BLaER1 treated with 17β-estradiol and CSF1 and Interleukin-3, amounts not matched to agents 10 nM and 100 nM (cell line): Measurements from ENCODE around the gene PTTG2.
A peak's percentile ranks its signal among the peaks of the same experiment; 100 is the strongest.

Experiments
- H3K27ac ChIP-seq, 11 experiments: shearing (Covaris generic); formaldehyde crosslinking; 2 replicates each; pipeline ENCODE4 v1.8.1; 2022
- H3K27me3 ChIP-seq, 11 experiments: shearing (Covaris generic); formaldehyde crosslinking; 2 replicates each; pipeline ENCODE4 v1.8.1; 2022
- H3K36me3 ChIP-seq, 11 experiments: shearing (Covaris generic); formaldehyde crosslinking; 2 replicates each; pipeline ENCODE4 v1.8.1; 2022
- H3K4me1 ChIP-seq, 10 experiments: shearing (Covaris generic); formaldehyde crosslinking; 2 replicates each; pipeline ENCODE4 v1.8.1; 2022
- H3K4me2 ChIP-seq, 11 experiments: shearing (Covaris generic); formaldehyde crosslinking; 2 replicates each; pipeline ENCODE4 v1.8.1; 2022
- H3K4me3 ChIP-seq, 10 experiments: shearing (Covaris generic); formaldehyde crosslinking; 2 replicates each; pipeline ENCODE4 v1.8.1; 2022
- H3K9ac ChIP-seq, 11 experiments: shearing (Covaris generic); formaldehyde crosslinking; 2 replicates each; pipeline ENCODE4 v1.8.1; 2022
- H3K9me3 ChIP-seq, 11 experiments: shearing (Covaris generic); formaldehyde crosslinking; replicated peaks in 1 of 11; 2 replicates each; pipeline ENCODE4 v1.8.1; 2022
- H4K20me1 ChIP-seq, 11 experiments: shearing (Covaris generic); formaldehyde crosslinking; 2 replicates each; pipeline ENCODE4 v1.8.1; 2022
- Cebpa-rat ChIP-seq, 11 experiments: shearing (Covaris generic); IDR thresholded peaks; 2 replicates each; pipeline ENCODE4 v1.8.1; 2022

The PTTG2 gene

GRCh38 chr4:37985730-37986275 is 25.6 kb downstream of the PTTG2 start:
- peaks cover 0 to 38% (median 19%) of the 10 kb centered on the region in 11 experiments; a peak in 14 of 22 replicates for H3K36me3 ChIP-seq
- H3K4me2 ChIP-seq, result no peak overlapping the region
- no peaks in the 10 kb centered on the region for H3K27me3 ChIP-seq
- H3K4me3 ChIP-seq, result no peak overlapping the region
- no peaks in the 10 kb centered on the region for H3K9me3 ChIP-seq
- peaks cover 10 to 36% (median 23%) of the 10 kb centered on the region in 11 experiments; a peak in 17 of 22 replicates for H4K20me1 ChIP-seq
- H3K4me1 ChIP-seq, result peaks cover 29 to 81% (median 43%) of the 10 kb centered on the region in 10 experiments
- no peak overlapping the region for H3K9ac ChIP-seq
- H3K27ac ChIP-seq, result no peak overlapping the region
- no peak for TF ChIP-seq Cebpa-rat (IDR thresholded peaks at IDR 0.05)

GRCh38 chr4:37988670-37989069 is 28.5 kb downstream of the PTTG2 start:
- H3K27ac ChIP-seq, result peak overlapping the region in 10 of 11 experiments; percentile 70 to 89 (median 80); a peak in 18 of 22 replicates
- H3K27me3 ChIP-seq, result no peaks in the 10 kb centered on the region
- peaks cover 0 to 34% (median 11%) of the 10 kb centered on the region in 11 experiments; a peak in 12 of 22 replicates for H3K36me3 ChIP-seq

GRCh38 chr4:37989398-37990260 is 29.4 kb downstream of the PTTG2 start:
- peaks cover 0 to 12% (median 0%) of the 10 kb centered on the region in 11 experiments; a peak in 5 of 22 replicates for H4K20me1 ChIP-seq
- no peak for TF ChIP-seq Cebpa-rat (IDR thresholded peaks at IDR 0.05)
- H3K4me1 ChIP-seq, result peaks cover 54 to 82% (median 62%) of the 10 kb centered on the region in 10 experiments
- H3K4me2 ChIP-seq, result peak overlapping the region; percentile 69 to 91 (median 74)
- H3K36me3 ChIP-seq, result peaks cover 0 to 26% (median 12%) of the 10 kb centered on the region in 11 experiments; a peak in 12 of 22 replicates
- no peaks in the 10 kb centered on the region for H3K27me3 ChIP-seq
- H3K4me3 ChIP-seq, result peak overlapping the region in 4 of 10 experiments; percentile 6 to 39 (median 18); a peak in 4 of 20 replicates
- H3K9me3 ChIP-seq, result peaks cover 0 to 5% (median 0%) of the 10 kb centered on the region in 11 experiments; a peak in 2 of 22 replicates
- H3K27ac ChIP-seq, result peak overlapping the region; percentile 53 to 89 (median 78)
- H3K9ac ChIP-seq, result peak overlapping the region; percentile 45 to 75 (median 59); a peak in 20 of 22 replicates

More at GRCh38 chr4:37988670-37989069, 28.5 kb downstream of the PTTG2 start:
- no peak for TF ChIP-seq Cebpa-rat (IDR thresholded peaks at IDR 0.05)
- peaks cover 46 to 77% (median 54%) of the 10 kb centered on the region in 10 experiments for H3K4me1 ChIP-seq
- H4K20me1 ChIP-seq, result peaks cover 0 to 8% (median 0%) of the 10 kb centered on the region in 11 experiments; a peak in 5 of 22 replicates
- peaks cover 0 to 5% (median 0%) of the 10 kb centered on the region in 11 experiments; a peak in 2 of 22 replicates for H3K9me3 ChIP-seq
- peak overlapping the region; percentile 69 to 91 (median 74); a peak in 19 of 22 replicates for H3K4me2 ChIP-seq
- H3K4me3 ChIP-seq, result no peak overlapping the region
- peak overlapping the region in 2 of 11 experiments; percentile 69 to 75; a peak in 4 of 22 replicates for H3K9ac ChIP-seq

- Histone ChIP-seq H3K9ac (peak overlapping the region in 10 of 11 experiments; percentile 45 to 75 (median 60); a peak in 17 of 22 replicates), H3K4me3 (peak overlapping the region in 1 of 10 experiments; percentile 39; a peak in 1 of 20 replicates), H3K4me1 (peaks cover 59 to 86% (median 69%) of the 10 kb centered on the region in 10 experiments), H3K27me3 (no peaks in the 10 kb centered on the region), H3K4me2 (peak overlapping the region; percentile 69 to 91 (median 74)), H3K9me3 (peaks cover 0 to 5% (median 0%) of the 10 kb centered on the region in 11 experiments; a peak in 2 of 22 replicates), H3K27ac (peak overlapping the region; percentile 53 to 89 (median 78); a peak in 20 of 22 replicates), H3K36me3 (peaks cover 0 to 32% (median 16%) of the 10 kb centered on the region in 11 experiments; a peak in 14 of 22 replicates), H4K20me1 (peaks cover 0 to 17% (median 6%) of the 10 kb centered on the region in 11 experiments; a peak in 9 of 22 replicates)
- TF ChIP-seq Cebpa-rat (IDR thresholded peaks at IDR 0.05), result no peak
Measured at GRCh38 chr4:37990731-37991245, 30.6 kb downstream of the PTTG2 start.

- H3K27ac ChIP-seq, result peak overlapping the region in 9 of 11 experiments; percentile 39 to 89 (median 82); a peak in 15 of 22 replicates
- TF ChIP-seq Cebpa-rat (IDR thresholded peaks at IDR 0.05), result no peak
- H3K27me3 ChIP-seq, result no peaks in the 10 kb centered on the region
- H3K9me3 ChIP-seq, result peaks cover 0 to 5% (median 0%) of the 10 kb centered on the region in 11 experiments; a peak in 2 of 22 replicates
- peak overlapping the region; percentile 35 to 86 (median 72); a peak in 19 of 22 replicates for H3K4me2 ChIP-seq
- H3K36me3 ChIP-seq, result peaks cover 0 to 35% (median 17%) of the 10 kb centered on the region in 11 experiments; a peak in 14 of 22 replicates
- H4K20me1 ChIP-seq, result peaks cover 0 to 20% (median 12%) of the 10 kb centered on the region in 11 experiments; a peak in 13 of 22 replicates
- peaks cover 59 to 83% (median 67%) of the 10 kb centered on the region in 10 experiments for H3K4me1 ChIP-seq
- no peak overlapping the region for H3K4me3 ChIP-seq
- H3K9ac ChIP-seq, result no peak overlapping the region; a peak in 1 of 22 replicates
Measured at GRCh38 chr4:37991623-37992410, 31.6 kb downstream of the PTTG2 start.

- no peak for TF ChIP-seq Cebpa-rat (IDR thresholded peaks at IDR 0.05)
- peaks cover 0 to 35% (median 18%) of the 10 kb centered on the region in 11 experiments; a peak in 15 of 22 replicates for H4K20me1 ChIP-seq
- peak overlapping the region in 2 of 11 experiments; percentile 27 to 45; a peak in 2 of 22 replicates for H3K27ac ChIP-seq
- H3K4me3 ChIP-seq, result no peak overlapping the region
- H3K9me3 ChIP-seq, result peaks cover 0 to 5% (median 0%) of the 10 kb centered on the region in 11 experiments; a peak in 2 of 22 replicates
- no peak overlapping the region for H3K9ac ChIP-seq
- no peaks in the 10 kb centered on the region for H3K27me3 ChIP-seq
- peak overlapping the region in 5 of 11 experiments; percentile 11 to 64 (median 47); a peak in 12 of 22 replicates for H3K4me2 ChIP-seq
- H3K4me1 ChIP-seq, result peaks cover 48 to 63% (median 52%) of the 10 kb centered on the region in 10 experiments
- H3K36me3 ChIP-seq, result peaks cover 0 to 33% (median 12%) of the 10 kb centered on the region in 11 experiments; a peak in 14 of 22 replicates
Measured at GRCh38 chr4:37993806-37994205, 33.6 kb downstream of the PTTG2 start.

- Histone ChIP-seq H3K27me3 (no peaks in the 10 kb centered on the region), H3K9ac (peak overlapping the region in 3 of 11 experiments; percentile 2 to 26 (median 18); a peak in 3 of 22 replicates), H3K9me3 (peaks cover 0 to 5% (median 0%) of the 10 kb centered on the region in 11 experiments; a peak in 2 of 22 replicates), H3K27ac (peak overlapping the region in 3 of 11 experiments; percentile 23 to 45 (median 27); a peak in 4 of 22 replicates), H4K20me1 (peaks cover 0 to 38% (median 19%) of the 10 kb centered on the region in 11 experiments; a peak in 15 of 22 replicates), H3K4me2 (peak overlapping the region in 9 of 11 experiments; percentile 9 to 64 (median 38); a peak in 16 of 22 replicates), H3K36me3 (peaks cover 0 to 38% (median 16%) of the 10 kb centered on the region in 11 experiments; a peak in 14 of 22 replicates), H3K4me3 (no peak overlapping the region), H3K4me1 (peaks cover 40 to 55% (median 44%) of the 10 kb centered on the region in 10 experiments)
- TF ChIP-seq Cebpa-rat (IDR thresholded peaks at IDR 0.05), result no peak
Measured at GRCh38 chr4:37994569-37994968, 34.4 kb downstream of the PTTG2 start.
